ENCODE results near the gene ACAA1. TPM values are rescaled to one million over a fixed set of nuclear protein-coding genes. Genes with fewer than 3 reads are reported as not detected.
"Not testable (repeated sequence)": the region's sequence is repeated elsewhere in the genome, so short reads cannot be mapped to it uniquely, and the experiment has no call there.

The ACAA1 gene
- total RNA-seq, 1 donor from 2014 or later = 55.0 TPM

DNA sequence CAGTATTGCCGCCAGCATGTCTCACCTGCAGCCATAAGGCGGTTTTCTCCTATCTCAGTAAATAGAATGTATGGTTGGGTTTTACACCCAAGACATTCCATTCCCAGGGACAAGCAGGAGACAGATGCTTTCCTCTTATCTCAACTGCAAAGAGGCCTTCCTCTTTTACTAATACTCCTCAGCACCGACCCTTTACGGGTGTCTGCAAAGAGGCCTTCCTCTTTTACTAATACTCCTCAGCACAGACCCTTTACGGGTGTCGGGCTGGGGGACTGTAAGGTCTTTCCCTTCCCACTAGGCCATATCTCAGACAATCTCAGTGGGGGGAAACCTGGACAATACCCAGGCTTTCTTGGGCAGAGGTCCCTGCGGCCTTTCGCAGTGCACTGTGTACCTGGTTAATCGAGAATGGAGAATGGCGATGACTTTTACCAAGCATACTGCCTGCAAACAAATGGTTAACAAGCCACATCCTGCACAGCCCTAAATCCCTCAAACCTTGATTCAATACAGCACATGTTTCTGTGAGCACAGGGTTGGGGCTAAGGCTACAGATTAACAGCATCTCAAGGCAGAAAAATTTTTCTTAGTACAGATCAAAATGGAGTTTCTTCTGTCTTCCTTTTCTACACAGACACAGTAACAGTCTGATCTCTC is 1.2 kb downstream of the ACAA1 start:
- not testable (repeated sequence) for DNase-seq (ENCODE audit: low read depth)

DNA sequence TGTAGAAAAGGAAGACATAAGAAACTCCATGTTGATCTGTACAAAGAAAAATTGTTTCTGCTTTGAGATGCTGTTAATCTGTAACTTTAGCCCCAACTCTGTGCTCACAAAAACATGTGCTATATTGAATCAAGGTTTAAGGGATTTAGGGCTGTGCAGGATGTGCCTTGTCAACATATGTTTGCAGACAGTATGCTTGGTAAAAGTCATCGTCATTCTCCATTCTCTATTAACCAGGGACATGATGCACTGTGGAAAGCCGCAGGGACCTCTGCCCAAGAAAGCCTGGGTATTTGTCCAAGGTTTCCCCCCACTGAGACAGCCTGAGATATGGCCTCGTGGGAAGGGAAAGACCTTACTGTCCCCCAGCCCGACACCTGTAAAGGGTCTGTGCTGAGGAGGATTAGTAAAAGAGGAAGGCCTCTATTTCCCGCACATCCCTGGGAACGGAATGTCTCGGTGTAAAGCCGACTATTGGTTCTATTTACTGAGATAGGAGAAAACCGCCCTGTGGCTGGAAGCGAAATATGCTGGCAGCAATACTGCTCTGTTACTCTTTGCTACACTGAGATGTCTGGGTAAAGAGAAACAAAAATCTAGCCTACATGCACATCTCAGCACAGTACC is 2.3 kb downstream of the ACAA1 start:
- not testable (repeated sequence) for DNase-seq (ENCODE audit: low read depth)

DNA sequence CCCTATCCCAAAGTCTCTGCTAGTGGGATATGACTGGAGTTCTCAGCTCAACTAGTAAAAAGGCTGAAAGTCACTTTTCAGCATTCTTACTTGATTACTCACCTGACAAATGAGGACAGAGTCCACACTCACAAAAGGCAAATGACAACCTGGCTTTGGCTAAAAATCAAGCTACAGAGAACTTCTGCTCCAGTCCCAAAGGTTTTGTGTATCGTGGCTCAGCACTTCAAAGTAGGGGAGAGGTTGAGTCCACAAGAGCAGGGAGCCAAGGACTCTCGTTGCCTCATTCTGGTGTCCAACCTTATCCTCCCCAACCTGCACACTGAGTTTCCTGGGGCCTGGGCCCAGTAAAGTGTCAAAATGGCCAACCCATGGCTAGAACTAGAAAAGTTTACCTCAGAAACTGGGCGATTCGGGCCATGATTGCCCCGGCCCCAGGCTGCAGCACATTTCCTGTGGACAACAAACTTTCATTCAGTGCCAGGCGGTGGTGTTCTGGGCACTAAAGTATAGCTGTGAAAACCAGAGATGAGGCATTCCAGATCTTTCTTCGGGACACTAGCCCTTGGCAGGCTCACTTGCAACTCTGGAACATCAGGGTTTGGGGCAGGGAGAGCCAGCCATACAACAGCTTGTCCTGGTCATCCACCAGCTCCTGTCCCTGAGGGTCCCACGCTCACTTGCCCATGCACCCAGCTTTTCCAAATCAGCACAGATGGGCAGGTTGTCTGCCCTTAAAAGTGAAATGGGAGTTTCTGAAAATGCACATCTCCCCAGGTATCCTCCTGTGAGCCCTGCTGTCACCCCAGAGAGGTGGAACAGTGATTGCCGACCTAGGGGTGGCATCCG is 3.1 kb downstream of the ACAA1 start:
- DNase-seq (ENCODE audit: low read depth) = peak; percentile 73

DNA sequence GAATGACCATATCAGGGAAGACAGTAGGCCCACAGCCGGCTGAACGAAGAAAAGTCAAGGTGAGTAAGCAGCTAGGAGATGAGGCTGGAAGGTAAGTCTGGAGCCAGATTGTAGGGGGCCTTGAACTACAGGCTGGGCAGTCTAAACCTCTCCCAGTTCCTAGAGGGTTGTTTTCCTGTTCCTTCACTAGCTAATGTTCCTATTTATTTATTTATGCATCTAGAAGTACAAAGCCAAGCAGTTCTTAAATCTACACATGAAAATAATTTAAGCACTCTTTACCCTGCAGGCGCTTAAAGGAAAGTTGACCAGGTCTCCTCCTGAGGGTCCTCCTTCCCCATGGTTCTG is 3.7 kb downstream of the ACAA1 start:
- DNase-seq (ENCODE audit: low read depth) = no peak

DNA sequence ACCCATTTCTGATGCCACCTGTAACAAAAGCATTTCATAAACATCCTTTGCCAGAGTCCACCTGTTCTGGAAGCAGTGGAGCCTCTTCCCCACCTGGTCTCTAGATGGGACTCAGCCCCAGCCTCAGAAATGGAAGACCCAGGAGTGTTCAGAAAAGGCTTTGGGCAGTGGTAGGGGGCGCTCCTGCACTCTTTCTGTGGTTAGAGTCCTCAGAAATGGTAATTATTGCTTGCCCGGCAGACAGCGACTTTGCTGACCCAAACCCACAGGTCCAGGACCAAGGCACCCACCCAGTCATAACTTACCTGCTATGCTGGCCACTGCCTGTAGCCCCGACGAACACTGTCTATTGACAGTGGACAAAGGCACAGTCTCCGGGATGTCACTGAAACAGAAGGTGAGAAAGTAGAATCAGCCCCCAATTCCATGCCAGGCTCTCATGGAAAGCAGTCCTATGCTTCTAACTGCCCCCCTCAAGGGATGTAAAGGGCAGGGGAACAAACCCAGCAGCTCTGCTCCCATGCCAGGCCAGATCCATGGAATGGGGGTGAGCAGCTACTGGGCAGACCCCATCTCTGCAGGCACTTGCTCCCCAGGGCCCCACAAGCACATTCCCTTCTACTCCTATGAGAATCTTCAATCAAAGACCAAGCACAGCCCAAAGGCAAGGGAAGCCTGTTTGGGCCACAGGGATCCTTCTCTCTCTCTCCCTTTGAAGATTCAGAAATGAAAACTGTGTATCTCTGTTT is 5.1 kb downstream of the ACAA1 start:
- no peak for DNase-seq (ENCODE audit: low read depth)

DNA sequence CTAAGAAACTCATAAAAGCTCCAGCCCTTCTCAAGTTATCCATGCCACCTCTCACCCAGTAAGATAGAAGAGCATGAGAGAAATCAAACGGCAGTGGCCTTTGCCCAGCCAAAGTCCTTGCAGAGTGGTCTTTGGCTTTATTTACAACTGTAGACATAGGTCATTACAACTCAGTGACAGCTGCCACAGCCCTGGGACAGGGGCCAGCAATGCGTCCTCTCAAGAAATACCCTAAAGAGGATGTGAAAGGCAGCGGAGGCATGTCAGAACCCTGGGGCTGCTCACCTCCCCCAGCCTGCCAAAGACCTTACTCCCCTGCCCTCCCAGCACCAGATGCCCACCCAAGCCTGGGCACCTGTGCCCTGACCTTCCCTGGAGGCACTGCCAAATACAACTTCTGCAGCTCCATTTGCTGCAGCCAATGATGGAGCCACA is 6.3 kb downstream of the ACAA1 start:
- no peak for DNase-seq (ENCODE audit: low read depth)

DNA sequence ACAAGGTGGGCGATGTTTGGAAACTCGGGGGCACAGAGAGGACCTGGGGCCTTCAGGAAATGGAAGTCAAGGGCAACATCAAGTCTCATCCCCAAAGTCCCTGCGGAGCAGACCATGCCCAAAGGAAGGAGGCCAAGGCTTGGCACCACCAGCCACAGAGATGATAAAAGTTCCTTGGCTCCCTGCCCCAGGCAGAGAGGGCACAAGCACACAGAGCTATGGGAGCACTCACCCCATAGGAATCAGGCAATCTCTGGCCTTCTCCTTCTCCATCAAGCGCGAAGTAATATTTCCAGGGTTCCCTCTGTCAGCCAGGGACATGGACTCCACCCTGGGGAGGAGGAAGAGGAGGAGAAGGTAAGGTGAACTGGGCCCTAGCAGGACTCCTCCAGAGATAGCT is 7.9 kb downstream of the ACAA1 start:
- DNase-seq (ENCODE audit: low read depth) = no peak

DNA sequence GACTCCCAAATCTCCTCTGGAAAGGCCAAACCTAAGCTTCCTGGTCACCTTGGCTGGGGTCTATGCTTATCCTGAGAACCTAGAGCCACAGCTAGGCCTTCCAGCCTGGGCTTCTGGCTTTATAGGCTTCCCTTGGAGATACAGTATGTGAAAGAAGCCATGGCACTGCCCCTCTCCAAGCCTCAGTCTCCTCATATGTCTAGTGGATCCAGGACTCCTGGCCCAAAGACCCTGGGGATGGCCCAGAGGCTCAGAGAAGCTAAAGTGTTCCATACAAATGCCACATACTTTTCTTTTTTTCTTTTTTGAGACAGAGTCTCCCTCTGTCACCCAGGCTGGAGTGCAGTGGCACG is 8.6 kb downstream of the ACAA1 start:
- DNase-seq (ENCODE audit: low read depth) = no peak

DNA sequence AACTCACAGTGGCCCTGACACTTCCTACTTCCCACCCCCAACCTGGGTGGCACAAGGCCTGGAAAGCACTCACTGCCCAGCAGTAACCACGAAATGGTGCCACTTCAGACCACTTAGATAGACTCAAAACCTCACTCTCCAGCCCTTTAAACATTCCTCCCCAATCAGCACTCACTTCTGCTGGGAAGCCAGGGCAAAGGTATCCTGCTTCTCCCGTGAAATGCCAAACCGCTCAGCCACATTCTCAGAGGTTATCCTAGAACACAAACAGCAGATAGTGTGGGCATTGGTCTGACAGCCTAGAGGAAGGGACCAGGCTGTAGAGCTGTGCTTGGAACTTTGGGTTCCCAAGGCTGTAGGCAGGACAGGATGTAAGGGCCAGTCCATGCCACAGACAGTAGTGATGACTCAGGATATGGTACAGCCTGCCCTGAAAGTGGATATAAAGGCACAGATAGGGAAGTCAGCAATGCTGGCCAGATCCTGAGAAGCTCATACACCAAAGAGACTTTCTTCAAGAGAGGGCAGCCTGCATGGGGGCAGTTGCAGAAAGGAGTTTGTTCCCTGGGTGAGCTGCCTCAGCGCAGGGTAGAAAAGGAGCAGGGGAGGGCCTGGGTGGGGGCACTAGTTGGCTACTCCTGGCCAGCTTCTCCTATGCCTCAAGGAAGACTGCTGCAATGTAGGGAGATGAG is 9.2 kb downstream of the ACAA1 start:
- DNase-seq (ENCODE audit: low read depth) = no peak

DNA sequence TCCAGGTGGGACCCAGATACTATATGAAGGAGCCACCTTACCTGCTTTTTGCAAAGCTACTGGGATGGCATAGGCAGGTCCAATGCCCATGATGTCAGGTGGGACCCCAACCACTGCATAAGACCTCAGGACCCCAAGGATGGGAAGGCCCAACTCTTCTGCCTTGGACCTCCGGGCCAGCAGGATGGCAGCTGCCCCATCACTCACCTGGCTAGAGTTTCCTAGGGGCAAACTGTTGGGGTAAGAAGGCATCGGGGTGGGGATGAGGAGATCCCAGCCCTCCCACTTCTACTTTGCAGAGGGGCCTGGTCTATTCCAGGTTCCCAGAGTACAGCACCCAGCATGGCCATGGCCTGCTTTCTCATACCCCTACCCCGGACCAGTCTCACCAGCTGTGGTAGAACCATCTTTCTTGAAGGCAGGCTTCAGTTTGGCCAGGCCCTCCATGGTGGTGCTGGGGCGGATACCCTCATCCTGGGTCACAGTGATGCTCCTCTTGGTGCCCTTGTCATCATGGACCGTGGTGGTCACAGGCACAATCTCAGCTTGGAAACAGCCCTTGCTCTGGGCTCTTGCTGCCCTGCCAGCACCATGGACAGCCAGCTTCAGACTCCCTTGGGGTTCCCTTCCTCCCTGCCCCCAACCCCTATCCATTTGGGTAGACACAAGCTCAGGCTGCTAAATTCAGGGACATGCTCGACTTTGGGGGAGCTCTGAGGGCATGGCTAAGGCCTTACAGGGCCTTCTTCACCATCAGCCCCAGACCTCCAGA is 10.6 kb downstream of the ACAA1 start:
- DNase-seq (ENCODE audit: low read depth) = no peak

DNA sequence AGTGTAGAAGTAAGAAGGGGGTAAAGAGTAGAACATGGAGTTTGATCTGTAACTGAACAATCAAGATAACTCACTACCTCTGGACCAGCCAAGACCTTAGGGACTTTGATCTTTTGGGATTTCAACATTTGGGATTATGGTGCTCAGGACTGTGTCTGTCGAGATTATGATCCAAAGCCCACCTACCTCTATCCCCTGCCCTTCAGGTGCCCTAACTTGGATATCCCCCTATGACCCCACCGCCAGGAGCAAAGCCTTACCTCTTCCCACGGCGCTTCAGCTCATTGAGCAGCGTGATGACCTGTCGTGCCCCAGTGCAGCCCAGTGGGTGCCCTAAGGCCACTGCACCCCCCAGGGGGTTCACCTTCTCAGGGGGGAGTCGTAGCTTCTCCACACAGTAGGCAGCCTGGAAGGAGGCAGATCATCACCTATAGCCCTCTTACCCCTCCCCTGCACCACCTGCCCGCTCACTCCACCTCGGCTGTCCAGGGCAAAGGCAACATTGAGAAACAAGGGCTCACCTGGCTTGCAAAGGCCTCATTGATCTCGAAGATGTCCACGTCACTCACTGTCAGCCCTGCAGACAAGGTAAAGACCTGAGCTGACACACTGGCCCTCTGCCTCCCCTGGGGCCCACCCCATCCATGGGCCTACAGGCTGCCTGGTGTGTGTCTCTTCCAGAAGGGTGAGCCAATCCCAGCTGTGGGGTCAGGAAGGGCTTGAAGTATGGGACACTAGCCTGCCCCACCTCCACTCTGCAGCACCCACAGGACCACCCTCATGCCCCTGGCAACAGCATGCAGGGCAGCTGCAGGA is 11.4 kb downstream of the ACAA1 start:
- no peak for DNase-seq (ENCODE audit: low read depth)

DNA sequence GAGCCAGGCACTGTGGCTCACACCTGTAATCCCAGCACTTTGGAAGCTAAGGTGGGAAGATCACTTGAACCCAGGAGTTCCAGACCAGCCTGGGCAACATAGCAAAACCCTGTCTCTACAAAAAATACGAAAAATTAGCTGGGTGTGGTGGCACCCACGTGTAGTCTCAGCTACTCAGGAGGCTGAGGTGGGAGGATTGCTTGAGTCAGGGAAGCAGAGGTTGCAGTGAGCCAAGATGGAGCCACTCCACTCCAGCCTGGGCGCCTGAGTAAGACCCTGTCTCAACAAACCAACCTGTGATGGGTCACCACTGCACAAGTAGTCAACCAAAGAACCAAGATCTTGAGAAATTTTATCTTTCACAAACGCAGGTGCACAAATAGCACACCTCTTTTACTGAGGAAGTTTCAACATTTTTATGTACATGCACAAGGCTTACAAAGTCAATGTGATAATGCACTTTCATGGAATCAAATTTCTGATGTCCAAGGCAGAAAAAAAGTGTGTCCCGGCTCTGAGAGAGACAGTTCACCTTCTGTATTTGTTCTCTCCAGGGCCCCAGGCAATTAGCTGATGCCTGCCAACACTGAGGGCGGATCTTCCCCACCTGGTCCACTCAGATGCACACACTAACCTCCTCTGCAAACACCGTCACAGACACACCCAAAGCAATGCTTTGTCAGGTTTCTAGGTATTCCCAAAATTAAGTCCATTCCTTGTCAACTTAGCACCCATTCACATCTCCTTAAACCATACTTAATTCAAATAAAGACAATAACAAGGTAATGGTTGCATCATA is 12.4 kb downstream of the ACAA1 start:
- no peak for DNase-seq (ENCODE audit: low read depth)

DNA sequence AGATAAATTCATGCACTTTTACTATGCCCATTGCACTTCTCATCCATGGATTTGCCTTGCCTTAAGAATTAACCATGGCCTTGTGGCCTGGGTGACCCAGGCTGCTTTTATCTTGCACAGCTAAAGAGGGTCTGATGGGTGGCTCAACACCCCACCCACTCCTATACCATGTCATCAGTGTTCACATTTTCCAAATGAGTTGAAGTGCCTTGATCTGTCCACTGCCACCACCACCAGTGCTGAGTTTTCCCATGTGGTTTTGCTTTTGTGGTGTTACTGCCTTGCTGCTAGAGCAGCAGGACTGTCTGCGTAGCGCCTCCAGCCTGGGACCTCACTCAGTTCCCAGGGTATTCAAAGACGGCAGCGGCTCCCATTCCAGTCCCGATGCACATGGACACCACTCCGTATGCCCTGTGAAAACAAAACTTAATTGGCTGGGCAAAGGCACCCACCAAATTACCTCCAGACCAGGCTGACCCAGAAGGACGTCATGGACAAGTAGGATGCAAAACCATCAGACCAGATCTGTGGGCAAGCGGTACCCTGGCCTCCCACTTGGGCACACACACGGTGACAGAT is 14.1 kb downstream of the ACAA1 start:
- no peak for DNase-seq (ENCODE audit: low read depth)

DNA sequence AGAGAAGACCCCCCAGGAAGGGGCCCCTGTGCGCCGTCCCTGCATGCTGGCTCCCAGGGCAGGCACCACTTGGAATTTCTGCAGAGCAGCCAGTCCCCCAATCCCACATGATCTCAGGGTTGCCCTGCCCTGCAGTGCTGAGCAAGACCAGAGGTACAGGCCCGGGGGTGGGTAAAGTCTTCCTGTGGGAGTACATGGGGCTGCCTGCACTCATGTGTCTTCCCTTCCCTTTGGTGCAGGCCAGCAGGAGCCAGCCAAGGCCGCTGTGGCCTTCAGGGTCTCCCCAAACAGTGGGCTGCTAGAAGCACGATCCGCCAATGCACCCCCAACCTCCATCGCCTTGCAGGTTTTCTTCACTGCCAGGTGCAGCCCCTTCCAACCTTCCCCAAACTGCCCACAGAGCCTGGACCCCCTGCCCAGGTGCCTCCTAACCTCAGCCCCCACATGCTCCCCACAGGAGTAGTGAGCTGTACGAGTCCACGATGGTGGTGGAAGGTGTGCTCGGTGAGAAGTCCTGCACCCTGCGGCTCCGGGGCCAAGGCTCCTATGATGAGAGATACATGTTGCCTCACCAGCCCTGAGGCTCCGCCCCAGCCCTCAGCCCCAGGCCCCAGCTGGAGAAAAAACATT is 15.0 kb downstream of the ACAA1 start:
- no peak for DNase-seq (ENCODE audit: low read depth)

DNA sequence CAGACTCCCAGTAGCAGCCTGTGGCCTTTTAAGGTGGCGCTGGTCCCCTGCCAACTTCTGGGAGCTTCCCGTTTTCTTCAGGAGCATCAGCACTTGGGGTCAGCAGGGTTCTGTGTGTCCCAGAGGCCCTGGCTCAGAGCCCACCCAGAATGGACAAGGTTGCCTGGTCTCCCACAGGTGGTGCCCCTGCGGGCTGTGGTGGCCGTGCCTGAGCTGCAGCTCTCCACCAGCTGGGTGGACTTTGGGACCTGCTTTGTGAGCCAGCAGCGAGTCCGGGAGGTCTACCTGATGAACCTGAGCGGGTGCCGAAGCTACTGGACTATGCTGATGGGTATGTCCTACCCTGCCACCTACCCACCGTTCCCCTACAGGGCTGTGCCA is 15.5 kb downstream of the ACAA1 start:
- no peak for DNase-seq (ENCODE audit: low read depth)

DNA sequence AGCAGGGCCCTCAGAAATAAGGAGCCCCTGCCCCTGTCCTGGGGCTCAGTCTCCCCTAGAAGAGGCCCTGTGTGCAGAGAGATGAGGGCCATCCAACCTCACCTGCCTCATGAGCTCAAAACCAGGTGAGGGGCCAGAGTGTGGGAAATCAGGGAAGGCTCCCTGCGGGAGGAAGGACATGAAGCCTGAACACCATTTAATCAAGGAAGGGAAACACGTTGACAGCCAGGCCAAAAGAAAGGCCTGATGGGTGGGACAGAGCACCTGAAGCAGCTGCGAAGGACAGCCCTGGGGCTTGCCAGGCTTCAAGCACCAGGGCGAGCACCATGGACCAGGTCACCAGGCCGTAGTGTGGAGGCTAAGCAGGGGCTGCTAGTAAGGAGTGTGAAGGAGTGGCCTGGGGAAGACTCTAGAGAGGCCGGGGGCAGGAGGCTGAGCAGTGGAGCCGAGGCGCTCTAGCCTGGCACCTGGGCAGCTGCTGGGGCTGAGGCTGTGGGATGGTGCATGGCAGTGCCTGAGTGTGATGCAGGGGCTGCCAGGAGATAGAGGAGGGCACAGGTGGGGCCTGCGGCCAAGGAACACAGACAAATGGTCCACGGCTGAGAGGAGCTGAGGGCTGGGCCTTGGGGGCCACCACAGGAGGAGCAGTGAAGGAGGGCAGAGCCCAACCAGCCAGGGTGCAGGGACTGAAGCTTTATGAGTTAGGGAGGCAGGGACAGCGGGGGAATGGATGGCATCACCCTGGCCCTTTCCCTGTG is 16.1 kb downstream of the ACAA1 start:
- DNase-seq (ENCODE audit: low read depth) = no peak

DNA sequence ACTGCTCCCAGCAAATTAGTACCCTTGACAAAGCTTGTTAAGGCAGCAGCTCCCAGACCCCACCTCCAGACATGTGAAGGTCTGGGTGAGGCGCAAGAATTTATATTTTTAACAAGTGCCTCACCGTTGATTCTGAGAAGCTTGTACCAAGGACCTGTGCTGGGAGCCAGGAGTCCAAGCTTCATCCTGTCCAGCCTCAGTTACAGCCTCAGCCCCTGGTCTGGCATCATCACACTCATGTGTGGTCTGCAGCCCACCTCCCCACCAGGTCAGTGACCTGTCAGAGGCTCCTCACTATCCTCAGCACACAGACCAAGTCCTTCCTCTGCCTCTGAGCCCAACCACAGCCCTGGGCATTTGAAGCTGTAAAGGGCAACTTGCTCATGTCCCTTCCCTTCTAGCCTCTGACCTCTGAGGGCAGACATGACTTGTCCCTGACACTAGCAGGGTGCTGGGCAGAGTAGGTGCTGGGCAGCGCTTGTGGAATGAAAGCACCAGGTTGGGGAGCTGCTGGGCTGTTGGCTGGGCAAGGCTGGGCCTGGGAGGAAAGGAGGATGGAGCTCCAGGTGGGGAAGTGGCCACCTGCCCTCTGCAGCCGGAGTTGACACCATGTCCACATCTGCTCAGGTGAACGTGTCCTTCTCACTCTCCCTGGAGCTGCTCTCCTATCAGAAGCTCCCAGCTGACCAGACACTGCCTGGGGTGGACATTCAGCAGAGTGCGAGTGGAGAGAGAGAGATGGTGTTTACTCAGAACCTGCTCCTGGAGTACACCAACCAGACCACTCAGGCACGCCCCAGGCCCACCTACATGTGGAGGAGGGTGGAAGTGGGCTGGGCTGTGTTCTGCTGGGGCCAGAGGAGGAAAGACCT is 16.9 kb downstream of the ACAA1 start:
- no peak for DNase-seq (ENCODE audit: low read depth)

All from renal cortical epithelial cell (primary cell).